Peyer's patch (tissue), 4 donors: Measurements from ENCODE around the gene TMUB1.

Source experiments
- POLR2A ChIP-seq, 2 donors: fragments of 450-650 bp; IDR thresholded peaks; one replicate each; pipeline ENCODE4 v1.5.1; 2017; ENCODE audit warnings: antibody characterized with exemption in 2 of 2, mild to moderate bottlenecking in 2 of 2, moderate library complexity in 2 of 2
- TF ChIP-seq, protein P1 (sequence below), 6 experiments: fragments of 450-650 bp in 4 of 6; fragments of 200-600 bp in 2 of 6; sonication (generic) in 1 of 6; IDR thresholded peaks; one replicate each; pipeline ENCODE4 v1.5.1; 2017 to 2019; ENCODE audit warnings: antibody characterized with exemption in 6 of 6, mild to moderate bottlenecking in 3 of 6, moderate library complexity in 1 of 6

DNA sequence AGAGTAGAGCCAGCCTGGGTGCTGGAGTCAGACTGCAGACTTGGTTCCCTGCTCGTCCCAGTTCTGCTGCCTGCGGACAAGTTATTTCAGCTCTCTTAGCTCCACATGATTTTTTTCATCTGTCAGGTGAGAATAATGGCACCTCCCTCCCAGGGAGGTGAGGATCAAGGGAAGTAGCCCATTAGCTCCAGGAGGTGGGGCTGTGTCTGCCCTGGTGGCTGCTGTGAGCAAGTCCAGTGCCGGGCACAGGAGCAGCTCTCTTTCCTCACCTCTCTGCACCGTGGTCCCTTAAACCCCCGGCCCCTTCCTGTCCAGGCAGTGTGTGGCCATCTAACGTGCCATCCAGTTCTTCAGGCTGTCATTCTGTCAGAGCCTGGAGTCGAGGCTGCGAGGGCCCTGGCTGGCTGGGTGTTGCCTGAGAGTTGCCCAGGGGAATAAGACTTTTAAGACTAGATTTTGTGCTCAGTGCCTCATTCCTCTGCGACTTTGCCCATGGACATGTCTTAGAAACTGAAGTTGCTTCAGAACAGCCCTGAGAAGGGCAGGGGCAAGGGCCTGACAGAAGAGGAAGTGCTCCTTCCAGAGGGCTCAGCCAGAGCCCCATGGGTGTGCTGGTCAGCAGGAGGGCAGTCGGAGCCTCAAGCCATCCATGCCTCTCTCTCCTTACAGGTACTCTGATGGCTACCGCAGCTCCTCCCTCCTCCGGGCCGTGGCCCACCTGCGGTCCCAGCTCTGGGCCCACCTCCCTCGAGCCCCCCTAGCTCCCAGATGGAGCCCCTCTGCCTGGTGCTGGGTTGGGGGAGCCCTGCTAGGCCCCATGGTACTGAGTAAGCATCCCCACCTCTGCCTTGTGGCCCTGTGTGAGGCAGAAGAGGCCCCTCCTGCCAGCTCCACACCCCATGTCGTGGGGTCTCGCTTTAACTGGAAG, 50.1 kb downstream of the TMUB1 start:
- no peak for TF ChIP-seq POLR2A (IDR thresholded peaks at IDR 0.05)
- TF ChIP-seq, protein P1, sequence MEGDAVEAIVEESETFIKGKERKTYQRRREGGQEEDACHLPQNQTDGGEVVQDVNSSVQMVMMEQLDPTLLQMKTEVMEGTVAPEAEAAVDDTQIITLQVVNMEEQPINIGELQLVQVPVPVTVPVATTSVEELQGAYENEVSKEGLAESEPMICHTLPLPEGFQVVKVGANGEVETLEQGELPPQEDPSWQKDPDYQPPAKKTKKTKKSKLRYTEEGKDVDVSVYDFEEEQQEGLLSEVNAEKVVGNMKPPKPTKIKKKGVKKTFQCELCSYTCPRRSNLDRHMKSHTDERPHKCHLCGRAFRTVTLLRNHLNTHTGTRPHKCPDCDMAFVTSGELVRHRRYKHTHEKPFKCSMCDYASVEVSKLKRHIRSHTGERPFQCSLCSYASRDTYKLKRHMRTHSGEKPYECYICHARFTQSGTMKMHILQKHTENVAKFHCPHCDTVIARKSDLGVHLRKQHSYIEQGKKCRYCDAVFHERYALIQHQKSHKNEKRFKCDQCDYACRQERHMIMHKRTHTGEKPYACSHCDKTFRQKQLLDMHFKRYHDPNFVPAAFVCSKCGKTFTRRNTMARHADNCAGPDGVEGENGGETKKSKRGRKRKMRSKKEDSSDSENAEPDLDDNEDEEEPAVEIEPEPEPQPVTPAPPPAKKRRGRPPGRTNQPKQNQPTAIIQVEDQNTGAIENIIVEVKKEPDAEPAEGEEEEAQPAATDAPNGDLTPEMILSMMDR (IDR thresholded peaks at IDR 0.05): no peak
